C1 segment of cervical spinal cord (tissue), 14 donors: ENCODE measurements around the gene NRAP.

Experiments used
- DNase-seq, 14 donors: peaks; one replicate each; lab custom pipeline; 2025; lab: John Stamatoyannopoulos, UW

Gene NRAP

DNA sequence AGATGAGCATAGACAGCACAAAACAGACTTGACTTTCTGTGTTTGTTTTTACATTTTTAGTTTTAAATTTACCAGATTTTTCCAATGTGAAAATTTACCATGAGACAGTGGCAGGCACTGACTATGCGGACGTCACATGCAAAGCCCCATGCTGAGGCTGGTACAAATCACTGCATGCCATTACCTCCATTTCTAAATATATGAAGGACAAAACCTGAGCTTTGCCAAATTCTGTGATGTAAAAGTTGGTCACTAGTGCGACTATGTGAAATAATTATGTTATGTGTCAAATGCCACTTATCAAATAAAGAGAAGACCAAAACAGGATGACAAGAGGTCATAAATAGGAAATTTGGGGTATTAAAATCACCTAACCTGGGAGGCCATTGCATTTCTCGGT is 22.1 kb downstream of the NRAP start:
- no peak for DNase-seq

- no peak for DNase-seq
Observed at GRCh38 chr10:113639966-113640365, 23.9 kb downstream of the NRAP start.

GRCh38 chr10:113631684-113632367 is 32.0 kb downstream of the NRAP start:
- DNase-seq: no peak

GRCh38 chr10:113630929-113631533 is 32.8 kb downstream of the NRAP start:
- no peak for DNase-seq

- no peak for DNase-seq
Observed at GRCh38 chr10:113628607-113629153, 35.2 kb downstream of the NRAP start.

DNA sequence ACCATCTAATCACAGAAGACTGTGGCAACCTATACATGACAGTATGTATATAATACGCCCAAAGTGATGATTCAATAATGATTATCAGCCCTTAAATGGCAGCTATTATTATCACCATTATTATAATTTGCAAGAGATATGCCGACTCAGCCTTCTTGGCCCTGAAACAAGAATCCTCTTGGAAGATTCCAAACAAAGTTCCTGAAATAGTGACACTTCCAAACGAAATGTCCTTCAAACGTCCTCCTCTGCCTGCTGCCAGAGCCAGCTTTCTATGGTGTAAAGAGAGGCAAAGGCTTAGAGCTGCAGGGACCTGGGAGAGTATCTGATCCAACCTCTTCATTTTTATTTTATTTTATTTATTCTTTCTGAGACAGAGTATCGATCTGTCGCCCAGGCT is 36.0 kb downstream of the NRAP start:
- no peak for DNase-seq

- DNase-seq: no peak
Observed at GRCh38 chr10:113626809-113627355, 37.0 kb downstream of the NRAP start.

- no peak for DNase-seq
Observed at GRCh38 chr10:113625461-113626186, 38.2 kb downstream of the NRAP start.

- no peak for DNase-seq
Observed at GRCh38 chr10:113622831-113623230, 41.0 kb downstream of the NRAP start.

- no peak for DNase-seq
Observed at GRCh38 chr10:113621799-113622198, 42.0 kb downstream of the NRAP start.

GRCh38 chr10:113620936-113621335 is 42.9 kb downstream of the NRAP start:
- DNase-seq: no peak

- no peak for DNase-seq
Observed at GRCh38 chr10:113620511-113620910, 43.3 kb downstream of the NRAP start.

DNA sequence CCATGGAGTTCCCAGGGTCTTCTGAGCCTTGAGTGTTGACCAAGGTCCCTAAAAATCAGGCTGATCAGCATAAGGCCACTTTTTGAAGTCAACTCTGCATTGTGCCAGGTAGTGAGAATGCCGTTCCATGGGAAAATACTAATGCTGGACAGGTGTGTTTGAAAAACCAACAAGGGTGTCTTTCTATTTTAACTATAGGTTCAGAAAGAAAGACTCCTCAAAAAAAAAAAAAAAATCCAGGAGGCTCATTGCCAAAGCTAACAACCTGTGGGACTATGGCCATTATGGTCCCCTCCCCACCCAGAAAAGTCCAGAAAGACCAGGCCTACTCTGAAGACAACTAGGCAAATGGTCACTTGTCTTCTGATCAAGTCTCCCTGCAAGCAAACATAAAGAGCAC is 44.4 kb downstream of the NRAP start:
- no peak for DNase-seq

GRCh38 chr10:113618338-113618737 is 45.5 kb downstream of the NRAP start:
- no peak for DNase-seq

- DNase-seq: no peak
Observed at GRCh38 chr10:113617086-113617485, 46.8 kb downstream of the NRAP start.

GRCh38 chr10:113616244-113617074 is 47.4 kb downstream of the NRAP start:
- DNase-seq: no peak

- DNase-seq: peak in 1 of 14 donors; percentile 35
Observed at GRCh38 chr10:113613977-113614690, 49.7 kb downstream of the NRAP start.

GRCh38 chr10:113613427-113613826 is 50.4 kb downstream of the NRAP start:
- DNase-seq: no peak

DNA sequence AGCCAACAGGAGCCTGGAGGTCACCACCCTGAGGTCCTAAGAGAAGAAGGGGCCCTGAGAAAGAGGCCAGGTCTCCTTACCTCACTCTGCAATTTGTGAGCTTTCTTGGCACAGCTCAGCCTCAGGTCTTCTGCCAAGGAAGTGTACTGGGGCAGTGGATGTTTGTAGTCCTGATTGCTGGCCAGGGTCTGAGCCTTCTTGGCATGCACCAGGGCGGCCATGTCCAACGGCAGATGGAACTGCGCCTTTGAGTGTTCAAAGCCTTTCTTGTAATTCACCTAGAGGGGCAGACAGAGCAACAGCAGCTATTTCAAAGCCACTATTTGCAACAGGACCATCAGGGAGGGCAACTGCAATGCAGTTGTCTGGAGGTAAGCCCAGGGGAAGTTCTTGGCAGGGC is 51.7 kb downstream of the NRAP start:
- DNase-seq: peak in 7 of 14 donors; percentile 10 to 65 (median 44)
